IPS-NIHi11 (cell line): ENCODE measurements around the gene MEGF8.

Source experiments
- DNase-seq: peaks from one replicate; pipeline ENCODE4 v3.0.0; 2012; ENCODE audit warnings: mixed read lengths, low spot score

Gene MEGF8

GRCh38 chr19:42286349-42287016, 39.0 kb upstream of the MEGF8 start:
- no peak for DNase-seq

- no peak for DNase-seq
Measured at GRCh38 chr19:42287017-42287826, 38.2 kb upstream of the MEGF8 start.

GRCh38 chr19:42287827-42288107, 37.7 kb upstream of the MEGF8 start:
- DNase-seq: no peak

GRCh38 chr19:42288387-42288786, 37.0 kb upstream of the MEGF8 start:
- no peak for DNase-seq

GRCh38 chr19:42288881-42289555, 36.4 kb upstream of the MEGF8 start:
- no peak for DNase-seq

- DNase-seq: no peak
Measured at GRCh38 chr19:42289556-42290041, 35.8 kb upstream of the MEGF8 start.

- no peak for DNase-seq
Measured at GRCh38 chr19:42290136-42290522, 35.3 kb upstream of the MEGF8 start.

- DNase-seq: peak; percentile 46
Measured at GRCh38 chr19:42290523-42291434, 34.7 kb upstream of the MEGF8 start.

GRCh38 chr19:42291435-42291810, 34.0 kb upstream of the MEGF8 start:
- peak; percentile 53 for DNase-seq

GRCh38 chr19:42292042-42292960, 33.1 kb upstream of the MEGF8 start:
- DNase-seq: no peak

GRCh38 chr19:42292963-42293362, 32.5 kb upstream of the MEGF8 start:
- DNase-seq: no peak

GRCh38 chr19:42293540-42293939, 31.9 kb upstream of the MEGF8 start:
- DNase-seq: peak; percentile 62

- DNase-seq: no peak
Measured at GRCh38 chr19:42293948-42294347, 31.5 kb upstream of the MEGF8 start.

- DNase-seq: no peak
Measured at GRCh38 chr19:42294471-42295137, 30.8 kb upstream of the MEGF8 start.

- no peak for DNase-seq
Measured at GRCh38 chr19:42295342-42295741, 30.1 kb upstream of the MEGF8 start.

- DNase-seq: peak; percentile 87
Measured at GRCh38 chr19:42295831-42296525, 29.5 kb upstream of the MEGF8 start.

GRCh38 chr19:42297039-42297438, 28.4 kb upstream of the MEGF8 start:
- no peak for DNase-seq

GRCh38 chr19:42301646-42302203, 23.7 kb upstream of the MEGF8 start, which contains the start of gene PRR19:
PRR19 (plus strand) TSS chr19:42302132; CDS start chr19:42309585, 7,453 bp downstream.
- peak; percentile 52 for DNase-seq

- DNase-seq: no peak
Measured at GRCh38 chr19:42303101-42303464, 22.4 kb upstream of the MEGF8 start.
